A673 (cell line): Measurements from ENCODE around the gene CNTN1. TPM values are rescaled to one million over a fixed set of nuclear protein-coding genes. Genes with fewer than 3 reads are reported as not detected.
"Not testable (repeated sequence)": the region's sequence is repeated elsewhere in the genome, so short reads cannot be mapped to it uniquely, and the experiment has no call there.

Experiments used
- BruUV-seq: library from RNA; stranded (reverse); fragments of 400-500 nt; replicated peaks from 2 replicates; lab custom pipeline; 2021; lab: Mats Ljungman, UMichigan
- CTCF ChIA-PET: fragments of 300-600 bp; sonication (Branson Sonifier 250); formaldehyde crosslinking; loops from one replicate; lab custom pipeline; 2022; ENCODE audit warnings: antibody characterized with exemption; lab: Charles Lee
- POLR2A ChIA-PET: fragments of 300-600 bp; sonication (Branson Sonifier 250); formaldehyde crosslinking; loops from one replicate; lab custom pipeline; 2022; ENCODE audit warnings: antibody characterized with exemption; ENCODE audit not compliant: low non-redundant PET; lab: Charles Lee
- DNase-seq: peaks from one replicate; pipeline ENCODE4 v3.0.0-alpha.2; 2015; ENCODE audit warnings: low spot score
- H3K27ac ChIP-seq: fragments of 200-600 bp; sonication (generic); 2 replicates; pipeline ENCODE4 v1.5.1; 2016; ENCODE audit warnings: mixed run types, low read depth, mild to moderate bottlenecking, mixed read lengths, antibody characterized with exemption, low read length; ENCODE audit not compliant: poor library complexity, severe bottlenecking
- H3K27me3 ChIP-seq: fragments of 200-600 bp; sonication (generic); replicated peaks from 2 replicates; pipeline ENCODE4 v1.6.1; 2017; ENCODE audit warnings: mixed run types, low read depth, mild to moderate bottlenecking, mixed read lengths, antibody characterized with exemption, low read length; ENCODE audit not compliant: insufficient read depth, poor library complexity
- H3K36me3 ChIP-seq: fragments of 200-600 bp; sonication (generic); 2 replicates; pipeline ENCODE4 v1.6.1; 2016; ENCODE audit warnings: mixed run types, mild to moderate bottlenecking, mixed read lengths, antibody characterized with exemption, low read length; ENCODE audit not compliant: insufficient read depth, poor library complexity, severe bottlenecking
- H3K4me1 ChIP-seq: fragments of 200-600 bp; sonication (generic); 2 replicates; pipeline ENCODE4 v1.6.1; 2017; ENCODE audit warnings: mixed run types, mild to moderate bottlenecking, mixed read lengths, antibody characterized with exemption, low read length; ENCODE audit not compliant: insufficient read depth, poor library complexity, severe bottlenecking
- H3K4me3 ChIP-seq: fragments of 200-600 bp; sonication (generic); 2 replicates; pipeline ENCODE4 v1.5.1; 2016; ENCODE audit warnings: low read depth, mixed run types, mild to moderate bottlenecking, mixed read lengths, low read length; ENCODE audit not compliant: poor library complexity, severe bottlenecking
- H3K9me3 ChIP-seq: fragments of 200-600 bp; sonication (generic); 2 replicates; pipeline ENCODE4 v1.6.1; 2016; ENCODE audit warnings: mixed run types, low read depth, mild to moderate bottlenecking, mixed read lengths, antibody characterized with exemption, low read length; ENCODE audit not compliant: poor library complexity, severe bottlenecking
- CTCF ChIP-seq: fragments of 300-800, 200-600 bp; sonication (generic); conservative IDR thresholded peaks from 2 replicates; pipeline ENCODE4 v1.5.1; 2017; ENCODE audit warnings: low read depth, mild to moderate bottlenecking, antibody characterized with exemption, low read length, moderate library complexity, mixed read lengths
- EZH2 ChIP-seq: fragments of 200-600 bp; sonication (generic); IDR thresholded peaks from 2 replicates; pipeline ENCODE4 v1.6.1; 2017; ENCODE audit warnings: borderline replicate concordance, low read depth, mild to moderate bottlenecking, mixed read lengths, antibody characterized with exemption, low read length; ENCODE audit not compliant: poor library complexity, severe bottlenecking
- intact Hi-C: fragments of 100-400 bp; cut with micrococcal nuclease; formaldehyde crosslinking; loops from one replicate; pipeline ENCODE4 v1.10.0; 2022; ENCODE audit not compliant: unreplicated experiment
- total RNA-seq: library from RNA; stranded (reverse); gene quantifications from 2 replicates; pipeline ENCODE4 v1.2.3, GENCODE V29; 2021

Gene CNTN1
- total RNA-seq, 1 experiment from 2014 or later, result 0.90 TPM

- Histone ChIP-seq H3K9me3 (no peaks in the 10 kb centered on the region), H3K4me3 (no peak overlapping the region), H3K27me3 (no peaks in the 10 kb centered on the region), H3K4me1 (peaks cover 23% of the 10 kb centered on the region), H3K27ac (no peak overlapping the region), H3K36me3 (no peaks in the 10 kb centered on the region)
- CTCF ChIA-PET, result no interaction called here
- no peak for DNase-seq
- BruUV-seq, result no TSS peak
- POLR2A ChIA-PET, result no interaction called here
- TF ChIP-seq CTCF, result no peak
- no peak for TF ChIP-seq EZH2
- intact Hi-C loops, result no loop called here
Measured at GRCh38 chr12:41074473-41074769, 382.2 kb downstream of the CNTN1 start.

- no TSS peak for BruUV-seq
- Histone ChIP-seq H3K27me3 (no peaks in the 10 kb centered on the region), H3K36me3 (no peaks in the 10 kb centered on the region), H3K27ac (no peak overlapping the region), H3K4me3 (no peak overlapping the region), H3K9me3 (no peaks in the 10 kb centered on the region), H3K4me1 (peaks cover 23% of the 10 kb centered on the region)
- ChIA-PET CTCF (no interaction called here), POLR2A (no interaction called here)
- no peak for TF ChIP-seq CTCF
- no peak for TF ChIP-seq EZH2
- no peak for DNase-seq
- intact Hi-C loops, result no loop called here
Measured at GRCh38 chr12:41076114-41076513, 383.9 kb downstream of the CNTN1 start.

- BruUV-seq, H3K4me1 ChIP-seq, H3K4me3 ChIP-seq, DNase-seq, H3K36me3 ChIP-seq, H3K27me3 ChIP-seq, H3K27ac ChIP-seq, CTCF ChIA-PET, H3K9me3 ChIP-seq, intact Hi-C loops, POLR2A ChIA-PET: not testable (repeated sequence)
Measured at GRCh38 chr12:41081241-41081640, 389.0 kb downstream of the CNTN1 start.

GRCh38 chr12:41089438-41089837, 397.2 kb downstream of the CNTN1 start:
- H3K4me3 ChIP-seq, result no peak overlapping the region
- no TSS peak for BruUV-seq
- CTCF ChIA-PET, result no interaction called here
- intact Hi-C loops, result no loop called here
- no peaks in the 10 kb centered on the region for H3K36me3 ChIP-seq
- H3K27me3 ChIP-seq, result no peaks in the 10 kb centered on the region
- no peaks in the 10 kb centered on the region for H3K4me1 ChIP-seq
- H3K27ac ChIP-seq, result no peak overlapping the region
- POLR2A ChIA-PET, result no interaction called here
- no peak for TF ChIP-seq EZH2
- no peak for TF ChIP-seq CTCF
- DNase-seq, result no peak
- no peaks in the 10 kb centered on the region for H3K9me3 ChIP-seq
